Body of pancreas (tissue), 4 donors: ENCODE results near the gene AKIRIN1. TPM values are rescaled to one million over a fixed set of nuclear protein-coding genes. Genes with fewer than 3 reads are reported as not detected.

Experiments used
- ATAC-seq: fragments of 150-250 bp; one replicate; pipeline ENCODE4 v1.9.1; 2016
- DNase-seq, 4 donors: peaks; one replicate each; pipeline ENCODE4 v3.0.0-alpha.2; 2019
- H3K27ac ChIP-seq, 4 donors: fragments of 200-600 bp; sonication (generic); 1 replicate in 3 of 4; 2 replicates in 1 of 4; pipeline versions ENCODE4 v1.5.1 to v1.6.1; 2016 to 2019; ENCODE audit warnings: mild to moderate bottlenecking in 1 of 4, mixed read lengths in 1 of 4, moderate library complexity in 1 of 4
- H3K27me3 ChIP-seq, 2 donors: fragments of 200-600 bp; sonication (generic); one replicate each; pipeline ENCODE4 v1.6.0; 2016; ENCODE audit warnings: mild to moderate bottlenecking in 1 of 2
- H3K36me3 ChIP-seq, 2 donors: fragments of 200-600 bp; sonication (generic); replicated peaks in 1 of 2; 2 replicates each; pipeline ENCODE4 v1.5.1; 2016; ENCODE audit warnings: low read depth in 2 of 2; ENCODE audit not compliant: insufficient read depth in 1 of 2
- H3K4me1 ChIP-seq: fragments of 200-600 bp; sonication (generic); one replicate; pipeline ENCODE4 v1.6.0; 2016
- H3K4me3 ChIP-seq, 2 donors: fragments of 200-600 bp; sonication (generic); 1 replicate in 1 of 2; 2 replicates in 1 of 2; pipeline ENCODE4 v1.5.1; 2016 to 2019
- H3K9me3 ChIP-seq, 3 donors: fragments of 200-600 bp; sonication (generic); 1 replicate in 2 of 3; 2 replicates in 1 of 3; pipeline ENCODE4 v1.5.1; 2016
- CTCF ChIP-seq, 7 experiments: fragments of 450-650 bp in 4 of 7; fragments of 200-600 bp in 3 of 7; sonication (generic) in 3 of 7; IDR thresholded peaks; one replicate each; pipeline ENCODE4 v1.5.1; 2016 to 2019; ENCODE audit warnings: antibody characterized with exemption in 7 of 7
- POLR2A ChIP-seq, 3 donors: fragments of 450-650 bp; IDR thresholded peaks; one replicate each; pipeline ENCODE4 v1.6.1; 2016; ENCODE audit warnings: antibody characterized with exemption in 3 of 3, mild to moderate bottlenecking in 2 of 3
- WGBS, 2 donors: methylation state at CpG; one replicate each; pipeline ENCODE4 v1.1.5; 2017; 5-methylcytosine and 5-hydroxymethylcytosine counted together
- intact Hi-C: fragments of 100-400 bp; cut with DNase I; formaldehyde crosslinking; loops from one replicate; pipeline ENCODE4 v1.15.1; 2023
- total RNA-seq, 2 donors: library from RNA; depleted of rRNA; stranded (reverse); fragments of >200 nt; gene quantifications; one replicate each; pipeline ENCODE4 v1.1.0, GENCODE V29; 2016

The AKIRIN1 gene
- total RNA-seq, 2 donors from 2014 or later = 17.8 to 20.5 TPM

- intact Hi-C loops = no loop called here
- H3K4me1 ChIP-seq = peaks cover 12% of the 10 kb centered on the region
- 0% methylated on average over 27 to 47 of the region's 47 CpGs for WGBS, 2 donors
These were observed 35.2 kb downstream of the AKIRIN1 start, which contains the start of gene NDUFS5 for GRCh38 chr1:39026051-39026865. NDUFS5 (plus strand) TSS chr1:39026350; CDS start chr1:39028725, 2,375 bp downstream.

GRCh38 chr1:39026866-39027507, 35.9 kb downstream of the AKIRIN1 start:
- H3K4me3 ChIP-seq = peak overlapping the region; percentile 49 to 52
- H3K4me1 ChIP-seq = peaks cover 12% of the 10 kb centered on the region
- DNase-seq = peak in 1 of 4 donors; percentile 13
- intact Hi-C loops = no loop called here
- WGBS, 2 donors = 28 to 39% methylated on average over 30 of the region's 30 CpGs
- TF ChIP-seq POLR2A (IDR thresholded peaks at IDR 0.05) = no peak
- TF ChIP-seq CTCF (IDR thresholded peaks at IDR 0.05) = no peak
- ATAC-seq = no peak
- no peaks in the 10 kb centered on the region for H3K9me3 ChIP-seq
- H3K27me3 ChIP-seq = no peaks in the 10 kb centered on the region
- peak overlapping the region; percentile 87 to 98 (median 92) for H3K27ac ChIP-seq
- peaks cover 0 to 7% of the 10 kb centered on the region in 2 donors for H3K36me3 ChIP-seq

More at GRCh38 chr1:39026051-39026865, 35.2 kb downstream of the AKIRIN1 start, which contains the start of gene NDUFS5:
- Histone ChIP-seq H3K9me3 (no peaks in the 10 kb centered on the region), H3K36me3 (peaks cover 0 to 7% of the 10 kb centered on the region in 2 donors), H3K27ac (peak within 1 kb of the TSS; percentile 87 to 98 (median 92)), H3K4me3 (peak within 1 kb of the TSS; percentile 49 to 52), H3K27me3 (no peaks in the 10 kb centered on the region)
- DNase-seq (peak; percentile 91 to 94 (median 94)), ATAC-seq (peak; percentile 99)
- TF ChIP-seq CTCF (IDR thresholded peaks at IDR 0.05) = no peak
- TF ChIP-seq POLR2A (IDR thresholded peaks at IDR 0.05) = peak; percentile 93 to 97 (median 97)

GRCh38 chr1:39034114-39034654, 43.1 kb downstream of the AKIRIN1 start:
- no peak for DNase-seq
- WGBS, 2 donors = 60 to 67% methylated on average over 6 of the region's 6 CpGs
- Histone ChIP-seq H3K9me3 (no peaks in the 10 kb centered on the region), H3K4me1 (no peaks in the 10 kb centered on the region), H3K4me3 (no peak overlapping the region), H3K27ac (peak overlapping the region in 2 of 4 donors; percentile 36 to 55), H3K27me3 (no peaks in the 10 kb centered on the region), H3K36me3 (peaks cover 0 to 22% of the 10 kb centered on the region in 2 donors)
- intact Hi-C loops = no loop called here
- ATAC-seq = peak; percentile 45
- no peak for TF ChIP-seq CTCF (IDR thresholded peaks at IDR 0.05)

- DNase-seq = no peak
- H3K36me3 ChIP-seq = peaks cover 0 to 21% of the 10 kb centered on the region in 2 donors
- no peak overlapping the region for H3K4me3 ChIP-seq
- H3K27ac ChIP-seq = no peak overlapping the region
- H3K27me3 ChIP-seq = no peaks in the 10 kb centered on the region
- no peak for ATAC-seq
- H3K4me1 ChIP-seq = no peaks in the 10 kb centered on the region
- no peak for TF ChIP-seq POLR2A (IDR thresholded peaks at IDR 0.05)
- no peak for TF ChIP-seq CTCF (IDR thresholded peaks at IDR 0.05)
- intact Hi-C loops = no loop called here
- WGBS, 2 donors = 87 to 95% methylated on average over 5 of the region's 5 CpGs
- H3K9me3 ChIP-seq = no peaks in the 10 kb centered on the region
These were observed 45.6 kb downstream of the AKIRIN1 start for GRCh38 chr1:39036678-39037077.
